ENCODE results near the gene NRG2. TPM values are rescaled to one million over a fixed set of nuclear protein-coding genes. Genes with fewer than 3 reads are reported as not detected.

Gene NRG2
- total and polyA plus RNA-seq, 2 experiments from 2014 or later = 0.37 to 1.3 TPM

DNA sequence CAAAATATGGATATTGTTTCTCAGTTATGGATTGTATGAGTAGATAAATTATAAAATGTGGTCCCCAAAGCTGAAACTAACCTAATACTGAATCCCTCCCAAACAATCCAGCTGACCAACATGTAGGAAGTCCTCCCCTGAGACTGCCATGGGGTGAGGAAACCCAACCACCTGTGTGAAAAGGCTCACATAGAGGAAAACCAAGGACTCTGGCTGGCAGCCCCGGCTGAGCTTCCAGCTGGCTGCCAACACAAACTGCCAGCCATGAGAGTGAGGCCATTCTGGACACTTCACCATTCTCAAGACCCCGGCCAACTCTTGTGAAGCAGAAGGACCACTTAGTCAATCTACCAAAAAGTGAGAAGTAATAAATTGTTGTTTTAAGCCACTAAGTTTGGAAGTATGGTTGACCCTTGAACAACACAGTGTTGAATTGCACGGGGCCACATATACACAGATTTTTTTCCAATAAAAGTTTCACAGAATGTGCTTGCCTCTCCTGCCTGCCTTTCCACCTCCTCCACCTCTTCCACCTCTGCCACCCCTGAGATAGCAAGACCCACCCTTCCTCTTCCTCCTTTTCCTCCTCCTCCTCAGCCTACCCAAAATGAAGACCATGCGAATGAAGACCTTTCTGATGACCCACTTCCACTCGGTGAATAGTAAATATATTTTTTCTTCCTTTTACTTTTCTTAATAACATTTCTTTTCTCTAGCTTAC, 15.3 kb upstream of the NRG2 start:
- Histone ChIP-seq H3K9me2 (ENCODE audit: insufficient read depth) (no peaks in the 10 kb centered on the region), H4K20me1 (replicated peaks; ENCODE audit: insufficient read depth) (no peaks in the 10 kb centered on the region), H3K4me1 (ENCODE audit: insufficient read depth) (no peaks in the 10 kb centered on the region), H3F3A (replicated peaks; ENCODE audit: low read depth) (no peaks in the 10 kb centered on the region), H3K27ac (ENCODE audit: low read depth) (no peak overlapping the region), H2AFZ (no peak overlapping the region), H3K36me3 (ENCODE audit: insufficient read depth) (no peaks in the 10 kb centered on the region), H3K4me2 (no peak overlapping the region), H3K27me3 (ENCODE audit: insufficient read depth) (peaks cover 25% of the 10 kb centered on the region; the same call in 1 of the 2 replicates), H3K79me2 (replicated peaks; ENCODE audit: insufficient read depth) (no peaks in the 10 kb centered on the region), H3K4me3 (no peak overlapping the region)
- no peak for ATAC-seq
- Mint-ChIP-seq H3K27me3 (ENCODE audit: insufficient read depth, low read depth, poor library complexity) (no peaks in the 10 kb centered on the region), H3K9me3 (no peaks in the 10 kb centered on the region), H3K27ac (no peak overlapping the region), H3K36me3 (ENCODE audit: low read depth) (no peaks in the 10 kb centered on the region), H3K4me1 (no peaks in the 10 kb centered on the region), H3K4me3 (no peak overlapping the region)
- no peak for DNase-seq (ENCODE audit: low spot score)
- TF ChIP-seq, protein P1, sequence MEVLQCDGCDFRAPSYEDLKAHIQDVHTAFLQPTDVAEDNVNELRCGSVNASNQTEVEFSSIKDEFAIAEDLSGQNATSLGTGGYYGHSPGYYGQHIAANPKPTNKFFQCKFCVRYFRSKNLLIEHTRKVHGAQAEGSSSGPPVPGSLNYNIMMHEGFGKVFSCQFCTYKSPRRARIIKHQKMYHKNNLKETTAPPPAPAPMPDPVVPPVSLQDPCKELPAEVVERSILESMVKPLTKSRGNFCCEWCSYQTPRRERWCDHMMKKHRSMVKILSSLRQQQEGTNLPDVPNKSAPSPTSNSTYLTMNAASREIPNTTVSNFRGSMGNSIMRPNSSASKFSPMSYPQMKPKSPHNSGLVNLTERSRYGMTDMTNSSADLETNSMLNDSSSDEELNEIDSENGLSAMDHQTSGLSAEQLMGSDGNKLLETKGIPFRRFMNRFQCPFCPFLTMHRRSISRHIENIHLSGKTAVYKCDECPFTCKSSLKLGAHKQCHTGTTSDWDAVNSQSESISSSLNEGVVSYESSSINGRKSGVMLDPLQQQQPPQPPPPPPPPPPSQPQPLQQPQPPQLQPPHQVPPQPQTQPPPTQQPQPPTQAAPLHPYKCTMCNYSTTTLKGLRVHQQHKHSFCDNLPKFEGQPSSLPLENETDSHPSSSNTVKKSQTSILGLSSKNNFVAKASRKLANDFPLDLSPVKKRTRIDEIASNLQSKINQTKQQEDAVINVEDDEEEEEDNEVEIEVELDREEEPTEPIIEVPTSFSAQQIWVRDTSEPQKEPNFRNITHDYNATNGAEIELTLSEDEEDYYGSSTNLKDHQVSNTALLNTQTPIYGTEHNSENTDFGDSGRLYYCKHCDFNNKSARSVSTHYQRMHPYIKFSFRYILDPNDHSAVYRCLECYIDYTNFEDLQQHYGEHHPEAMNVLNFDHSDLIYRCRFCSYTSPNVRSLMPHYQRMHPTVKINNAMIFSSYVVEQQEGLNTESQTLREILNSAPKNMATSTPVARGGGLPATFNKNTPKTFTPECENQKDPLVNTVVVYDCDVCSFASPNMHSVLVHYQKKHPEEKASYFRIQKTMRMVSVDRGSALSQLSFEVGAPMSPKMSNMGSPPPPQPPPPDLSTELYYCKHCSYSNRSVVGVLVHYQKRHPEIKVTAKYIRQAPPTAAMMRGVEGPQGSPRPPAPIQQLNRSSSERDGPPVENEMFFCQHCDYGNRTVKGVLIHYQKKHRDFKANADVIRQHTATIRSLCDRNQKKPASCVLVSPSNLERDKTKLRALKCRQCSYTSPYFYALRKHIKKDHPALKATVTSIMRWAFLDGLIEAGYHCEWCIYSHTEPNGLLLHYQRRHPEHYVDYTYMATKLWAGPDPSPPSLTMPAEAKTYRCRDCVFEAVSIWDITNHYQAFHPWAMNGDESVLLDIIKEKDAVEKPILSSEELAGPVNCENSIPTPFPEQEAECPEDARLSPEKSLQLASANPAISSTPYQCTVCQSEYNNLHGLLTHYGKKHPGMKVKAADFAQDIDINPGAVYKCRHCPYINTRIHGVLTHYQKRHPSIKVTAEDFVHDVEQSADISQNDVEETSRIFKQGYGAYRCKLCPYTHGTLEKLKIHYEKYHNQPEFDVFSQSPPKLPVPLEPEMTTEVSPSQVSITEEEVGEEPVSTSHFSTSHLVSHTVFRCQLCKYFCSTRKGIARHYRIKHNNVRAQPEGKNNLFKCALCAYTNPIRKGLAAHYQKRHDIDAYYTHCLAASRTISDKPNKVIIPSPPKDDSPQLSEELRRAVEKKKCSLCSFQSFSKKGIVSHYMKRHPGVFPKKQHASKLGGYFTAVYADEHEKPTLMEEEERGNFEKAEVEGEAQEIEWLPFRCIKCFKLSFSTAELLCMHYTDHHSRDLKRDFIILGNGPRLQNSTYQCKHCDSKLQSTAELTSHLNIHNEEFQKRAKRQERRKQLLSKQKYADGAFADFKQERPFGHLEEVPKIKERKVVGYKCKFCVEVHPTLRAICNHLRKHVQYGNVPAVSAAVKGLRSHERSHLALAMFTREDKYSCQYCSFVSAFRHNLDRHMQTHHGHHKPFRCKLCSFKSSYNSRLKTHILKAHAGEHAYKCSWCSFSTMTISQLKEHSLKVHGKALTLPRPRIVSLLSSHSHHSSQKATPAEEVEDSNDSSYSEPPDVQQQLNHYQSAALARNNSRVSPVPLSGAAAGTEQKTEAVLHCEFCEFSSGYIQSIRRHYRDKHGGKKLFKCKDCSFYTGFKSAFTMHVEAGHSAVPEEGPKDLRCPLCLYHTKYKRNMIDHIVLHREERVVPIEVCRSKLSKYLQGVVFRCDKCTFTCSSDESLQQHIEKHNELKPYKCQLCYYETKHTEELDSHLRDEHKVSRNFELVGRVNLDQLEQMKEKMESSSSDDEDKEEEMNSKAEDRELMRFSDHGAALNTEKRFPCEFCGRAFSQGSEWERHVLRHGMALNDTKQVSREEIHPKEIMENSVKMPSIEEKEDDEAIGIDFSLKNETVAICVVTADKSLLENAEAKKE (CRISPR knock-in tag; IDR thresholded peaks at IDR 0.05) = no peak
- TF ChIP-seq, protein P2, sequence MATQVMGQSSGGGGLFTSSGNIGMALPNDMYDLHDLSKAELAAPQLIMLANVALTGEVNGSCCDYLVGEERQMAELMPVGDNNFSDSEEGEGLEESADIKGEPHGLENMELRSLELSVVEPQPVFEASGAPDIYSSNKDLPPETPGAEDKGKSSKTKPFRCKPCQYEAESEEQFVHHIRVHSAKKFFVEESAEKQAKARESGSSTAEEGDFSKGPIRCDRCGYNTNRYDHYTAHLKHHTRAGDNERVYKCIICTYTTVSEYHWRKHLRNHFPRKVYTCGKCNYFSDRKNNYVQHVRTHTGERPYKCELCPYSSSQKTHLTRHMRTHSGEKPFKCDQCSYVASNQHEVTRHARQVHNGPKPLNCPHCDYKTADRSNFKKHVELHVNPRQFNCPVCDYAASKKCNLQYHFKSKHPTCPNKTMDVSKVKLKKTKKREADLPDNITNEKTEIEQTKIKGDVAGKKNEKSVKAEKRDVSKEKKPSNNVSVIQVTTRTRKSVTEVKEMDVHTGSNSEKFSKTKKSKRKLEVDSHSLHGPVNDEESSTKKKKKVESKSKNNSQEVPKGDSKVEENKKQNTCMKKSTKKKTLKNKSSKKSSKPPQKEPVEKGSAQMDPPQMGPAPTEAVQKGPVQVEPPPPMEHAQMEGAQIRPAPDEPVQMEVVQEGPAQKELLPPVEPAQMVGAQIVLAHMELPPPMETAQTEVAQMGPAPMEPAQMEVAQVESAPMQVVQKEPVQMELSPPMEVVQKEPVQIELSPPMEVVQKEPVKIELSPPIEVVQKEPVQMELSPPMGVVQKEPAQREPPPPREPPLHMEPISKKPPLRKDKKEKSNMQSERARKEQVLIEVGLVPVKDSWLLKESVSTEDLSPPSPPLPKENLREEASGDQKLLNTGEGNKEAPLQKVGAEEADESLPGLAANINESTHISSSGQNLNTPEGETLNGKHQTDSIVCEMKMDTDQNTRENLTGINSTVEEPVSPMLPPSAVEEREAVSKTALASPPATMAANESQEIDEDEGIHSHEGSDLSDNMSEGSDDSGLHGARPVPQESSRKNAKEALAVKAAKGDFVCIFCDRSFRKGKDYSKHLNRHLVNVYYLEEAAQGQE (IDR thresholded peaks at IDR 0.05; ENCODE audit: unreplicated experiment) = no peak
- TF ChIP-seq ZNF114 (CRISPR knock-in tag; IDR thresholded peaks at IDR 0.05) = no peak

Measured in GM23338 (cell line).